Chondrocyte (in vitro differentiated cells): Measurements from ENCODE around the gene ATG4B. TPM values are rescaled to one million over a fixed set of nuclear protein-coding genes. Genes with fewer than 3 reads are reported as not detected.
A peak's percentile ranks its signal among the peaks of the same experiment; 100 is the strongest.

Source experiments
- DNase-seq: peaks from one replicate; pipeline ENCODE4 v3.0.0; 2021; ENCODE audit warnings: mixed read lengths, low spot score
- H3K27ac Mint-ChIP-seq: one replicate; pipeline ENCODE4 v1.8.0; 2021; ENCODE audit warnings: mild to moderate bottlenecking, moderate library complexity, mixed read lengths; ENCODE audit not compliant: unreplicated experiment
- H3K27me3 Mint-ChIP-seq: 2 replicates; pipeline ENCODE4 v1.8.0; 2021; ENCODE audit warnings: low read depth, mixed read lengths
- H3K36me3 Mint-ChIP-seq: 2 replicates; pipeline ENCODE4 v1.8.0; 2021; ENCODE audit warnings: low read depth, mixed read lengths
- H3K4me1 Mint-ChIP-seq: 2 replicates; pipeline ENCODE4 v1.8.0; 2021; ENCODE audit warnings: low read depth, mild to moderate bottlenecking, mixed read lengths
- H3K4me3 Mint-ChIP-seq: one replicate; pipeline ENCODE4 v1.8.0; 2021; ENCODE audit warnings: mild to moderate bottlenecking, moderate library complexity, mixed read lengths; ENCODE audit not compliant: unreplicated experiment
- H3K9me3 Mint-ChIP-seq: 2 replicates; pipeline ENCODE4 v1.8.0; 2021; ENCODE audit warnings: low read depth, mixed read lengths
- CTCF ChIP-seq: fragments of 200-600 bp; sonication (generic); IDR thresholded peaks from 2 replicates; pipeline ENCODE4 v1.5.0; 2021; ENCODE audit warnings: antibody characterized with exemption, mild to moderate bottlenecking, moderate library complexity
- total RNA-seq: library from RNA; stranded (reverse); gene quantifications from 3 replicates; pipeline ENCODE4 v1.2.1, GENCODE V29; 2021

ATG4B gene
- total RNA-seq, 1 donor from 2014 or later, result 57.2 TPM

GRCh38 chr2:241608881-241609280 is 28.6 kb upstream of the ATG4B start:
- H3K4me3 Mint-ChIP-seq, result no peak overlapping the region
- peaks cover 5% of the 10 kb centered on the region for H3K4me1 Mint-ChIP-seq
- H3K9me3 Mint-ChIP-seq, result no peaks in the 10 kb centered on the region
- no peak for DNase-seq
- peak overlapping the region; percentile 6 for H3K27ac Mint-ChIP-seq
- H3K27me3 Mint-ChIP-seq, result no peaks in the 10 kb centered on the region
- TF ChIP-seq CTCF, result no peak
- H3K36me3 Mint-ChIP-seq, result peaks cover 1% of the 10 kb centered on the region

GRCh38 chr2:241609859-241610793 is 27.4 kb upstream of the ATG4B start:
- peaks cover under 1% of the 10 kb centered on the region for H3K36me3 Mint-ChIP-seq
- H3K4me1 Mint-ChIP-seq, result peaks cover 8% of the 10 kb centered on the region
- peak; percentile 79 for TF ChIP-seq CTCF

DNA sequence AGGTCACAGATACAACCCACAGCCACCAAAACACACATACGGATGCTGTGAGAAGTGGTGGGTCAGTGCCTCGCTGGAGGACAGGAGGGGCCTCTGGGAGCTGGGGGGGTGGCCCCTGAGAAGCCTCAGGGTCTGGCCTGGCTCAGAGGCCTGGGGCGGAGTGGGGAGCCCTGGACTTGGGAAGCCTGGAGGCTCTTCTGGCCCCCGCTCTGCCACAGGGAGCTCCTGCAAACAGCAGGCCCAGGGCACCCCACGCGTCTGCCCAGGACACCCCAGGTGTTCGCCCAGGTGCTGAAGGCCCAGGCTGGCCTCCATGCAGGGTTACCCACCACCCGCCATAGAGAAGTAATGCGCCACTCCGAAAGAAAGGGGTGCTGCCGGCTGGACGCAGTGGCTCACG is 26.4 kb upstream of the ATG4B start:
- Mint-ChIP-seq H3K4me3 (peak overlapping the region; percentile 61), H3K4me1 (peaks cover 8% of the 10 kb centered on the region), H3K27ac (peak overlapping the region; percentile 71), H3K36me3 (no peaks in the 10 kb centered on the region), H3K9me3 (no peaks in the 10 kb centered on the region), H3K27me3 (no peaks in the 10 kb centered on the region)
- no peak for TF ChIP-seq CTCF
- no peak for DNase-seq

More at GRCh38 chr2:241609859-241610793, 27.4 kb upstream of the ATG4B start:
- no peaks in the 10 kb centered on the region for H3K9me3 Mint-ChIP-seq
- no peaks in the 10 kb centered on the region for H3K27me3 Mint-ChIP-seq
- H3K4me3 Mint-ChIP-seq, result peak overlapping the region; percentile 61
- H3K27ac Mint-ChIP-seq, result peak overlapping the region; percentile 71
- no peak for DNase-seq

DNA sequence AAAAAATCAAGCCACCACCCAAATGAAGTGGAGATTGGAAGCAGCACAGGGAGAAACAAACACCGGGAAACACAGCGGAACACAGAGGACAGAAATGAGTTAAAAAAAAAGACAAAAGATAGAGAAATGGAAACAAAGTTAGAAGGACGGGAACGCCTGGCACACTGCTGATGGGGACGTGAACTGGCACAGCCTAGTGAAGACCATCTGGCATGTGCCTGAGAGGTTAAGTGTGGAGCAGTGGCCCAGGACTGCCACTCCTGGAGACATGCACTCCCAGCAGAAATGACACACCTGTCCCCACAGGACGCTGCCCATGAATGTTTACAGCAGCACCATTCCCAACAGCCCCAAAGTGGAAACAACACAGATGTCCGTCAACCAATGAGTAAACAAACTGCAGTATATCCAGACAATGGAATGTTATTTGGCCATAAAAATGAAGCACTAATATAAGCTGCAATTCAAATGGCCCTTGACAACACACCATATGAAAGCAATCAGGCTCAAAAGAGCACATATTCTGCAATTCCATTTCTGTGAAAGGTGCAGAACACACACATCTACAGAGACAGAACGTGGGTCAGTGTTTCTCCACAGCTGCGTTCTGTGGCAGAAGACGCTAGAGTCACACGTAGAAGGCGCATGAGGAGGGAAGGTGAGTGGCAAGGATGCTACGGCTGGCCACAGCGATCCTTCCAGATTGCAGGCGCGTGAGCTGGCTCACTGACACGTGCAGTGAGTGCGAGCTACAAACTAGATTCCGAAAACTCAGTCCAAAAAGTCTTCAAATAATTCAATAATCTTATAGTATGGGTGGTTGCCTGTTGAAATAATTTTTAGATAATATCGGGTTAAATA is 25.1 kb upstream of the ATG4B start:
- H3K4me1 Mint-ChIP-seq, result peaks cover 9% of the 10 kb centered on the region
- no peaks in the 10 kb centered on the region for H3K36me3 Mint-ChIP-seq
- no peak overlapping the region for H3K4me3 Mint-ChIP-seq
- DNase-seq, result no peak
- peak overlapping the region; percentile 4 for H3K27ac Mint-ChIP-seq
- H3K9me3 Mint-ChIP-seq, result no peaks in the 10 kb centered on the region
- no peak for TF ChIP-seq CTCF
- no peaks in the 10 kb centered on the region for H3K27me3 Mint-ChIP-seq
